Stimulated activated naive CD4-positive, alpha-beta T cell treated with Interleukin-2 at 50 U/mL for 16 hours (primary cell): ENCODE measurements around the gene WNT11.
A peak's percentile ranks its signal among the peaks of the same experiment; 100 is the strongest.

Experiments
- DNase-seq: peaks from one replicate; lab custom pipeline; 2025; lab: John Stamatoyannopoulos, UW

WNT11 gene

GRCh38 chr11:76206327-76207081 lies at the start of gene WNT11:
Gene WNT11, minus strand, starts transcription at chr11:76206502. Its CDS starts 95 bp downstream, at chr11:76206407.
- peak; percentile 18 for DNase-seq

- no peak for DNase-seq
These were observed 47.1 kb upstream of the WNT11 start for GRCh38 chr11:76253416-76253815.

- DNase-seq = no peak
These were observed 46.3 kb upstream of the WNT11 start for GRCh38 chr11:76252631-76253070.

DNA sequence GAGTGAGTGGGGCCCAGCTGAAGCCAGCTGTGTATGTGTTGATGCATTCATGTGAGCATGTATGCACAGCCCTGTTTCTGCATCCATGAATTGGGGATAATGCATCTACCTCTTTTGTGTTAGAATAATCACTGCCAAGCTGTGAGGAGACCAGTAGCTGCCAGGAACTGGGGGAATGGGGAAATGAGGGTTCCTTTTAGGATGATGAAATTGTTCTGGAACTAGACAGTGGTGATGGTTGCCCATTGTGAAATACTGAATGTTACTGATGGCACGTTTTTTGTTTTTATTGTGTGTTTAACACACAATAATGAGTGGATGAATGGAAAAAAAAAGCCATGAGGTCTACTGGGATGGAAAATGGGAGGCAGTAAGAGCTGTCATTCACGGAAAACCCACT lies 45.3 kb upstream of the WNT11 start:
- DNase-seq = no peak

- no peak for DNase-seq
These were observed 44.9 kb upstream of the WNT11 start for GRCh38 chr11:76251226-76251575.

DNA sequence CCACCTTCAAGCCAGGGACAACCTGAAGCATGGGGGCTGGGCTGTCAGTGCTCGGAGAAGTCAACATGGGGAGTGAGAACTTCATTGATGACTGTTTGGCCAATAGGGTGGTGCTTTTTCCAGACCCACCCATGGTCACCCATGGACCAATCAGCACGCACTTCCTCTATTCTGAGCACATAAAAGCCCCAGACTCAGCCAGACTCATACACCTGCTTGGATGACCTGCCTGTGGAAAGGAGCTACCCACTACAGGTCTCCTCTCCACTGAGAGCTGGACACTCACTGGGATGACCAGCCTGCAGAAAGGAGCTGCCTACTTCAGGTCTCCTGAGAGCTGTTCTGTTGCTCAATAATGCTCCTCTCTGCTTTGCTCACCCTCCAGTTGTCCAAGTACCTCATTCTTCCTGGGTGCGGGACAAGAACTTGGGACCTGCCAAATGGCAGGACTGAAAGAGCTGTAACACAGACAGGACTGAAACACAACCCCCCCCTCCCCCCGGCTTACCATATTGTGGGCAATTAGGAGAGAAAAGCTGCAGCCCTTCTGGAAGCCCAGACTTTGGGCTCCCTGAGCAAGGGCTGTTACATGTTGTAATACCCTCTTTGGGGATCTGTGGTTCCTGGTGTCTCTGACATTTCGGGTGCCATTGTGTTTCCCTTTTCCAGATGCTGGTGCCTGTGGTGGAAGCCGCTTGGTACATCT lies 44.4 kb upstream of the WNT11 start:
- DNase-seq = no peak

GRCh38 chr11:76249195-76249741 lies 43.0 kb upstream of the WNT11 start:
- no peak for DNase-seq

GRCh38 chr11:76248210-76248609 lies 41.9 kb upstream of the WNT11 start:
- DNase-seq = no peak

GRCh38 chr11:76247091-76247490 lies 40.8 kb upstream of the WNT11 start:
- no peak for DNase-seq

DNA sequence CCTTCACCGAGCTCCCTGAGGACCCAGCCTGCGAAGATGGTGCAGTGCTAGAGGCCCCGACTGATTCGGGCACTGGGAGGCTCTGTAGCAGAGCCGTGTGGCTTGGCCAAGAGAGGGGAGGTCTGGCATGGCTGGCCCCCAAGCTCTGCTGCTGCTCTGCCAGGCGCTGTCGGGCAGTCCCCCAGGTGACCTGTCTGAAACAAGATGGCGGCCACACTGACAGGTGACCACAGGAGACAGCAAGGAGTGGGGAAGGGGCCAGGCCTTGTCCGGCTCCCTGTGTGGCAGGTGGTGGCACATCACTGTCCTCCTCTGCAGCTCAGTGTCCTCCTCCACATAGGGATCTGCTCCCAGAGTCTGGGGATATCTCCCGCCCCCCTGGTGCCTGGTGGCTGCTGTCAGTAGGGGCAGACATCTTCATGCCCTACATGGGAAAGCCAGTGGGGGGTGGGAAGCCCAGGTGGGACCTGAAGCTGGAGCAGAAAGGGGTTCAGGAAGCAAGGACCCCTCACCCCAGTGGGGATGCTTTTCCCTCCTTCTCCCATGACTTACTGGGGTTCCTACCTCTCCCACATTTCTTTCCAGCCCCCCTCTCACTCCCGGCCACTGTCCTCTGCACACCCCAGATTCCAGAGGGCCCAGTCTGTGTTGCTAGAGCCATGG lies 40.1 kb upstream of the WNT11 start:
- DNase-seq = no peak

DNA sequence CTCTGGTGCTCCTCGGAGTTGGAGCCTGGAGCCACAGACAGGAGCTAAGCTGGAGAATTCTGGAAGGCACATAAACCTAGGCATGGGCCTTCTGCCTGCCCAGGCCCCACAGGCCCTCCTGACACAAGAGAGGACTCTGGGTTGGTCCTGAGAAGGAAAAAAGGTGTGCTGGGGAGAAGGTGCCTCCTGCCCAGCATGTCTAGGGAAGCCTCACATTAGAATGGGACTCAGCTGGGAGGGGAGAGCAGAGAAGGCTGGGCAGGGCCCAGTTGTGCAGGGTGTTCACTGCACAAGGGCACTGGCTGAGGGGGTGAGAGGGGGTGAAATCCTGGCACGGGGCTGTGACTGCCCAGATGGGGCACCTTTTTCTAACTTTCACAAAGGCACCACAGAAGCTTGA lies 39.4 kb upstream of the WNT11 start:
- DNase-seq = no peak

DNA sequence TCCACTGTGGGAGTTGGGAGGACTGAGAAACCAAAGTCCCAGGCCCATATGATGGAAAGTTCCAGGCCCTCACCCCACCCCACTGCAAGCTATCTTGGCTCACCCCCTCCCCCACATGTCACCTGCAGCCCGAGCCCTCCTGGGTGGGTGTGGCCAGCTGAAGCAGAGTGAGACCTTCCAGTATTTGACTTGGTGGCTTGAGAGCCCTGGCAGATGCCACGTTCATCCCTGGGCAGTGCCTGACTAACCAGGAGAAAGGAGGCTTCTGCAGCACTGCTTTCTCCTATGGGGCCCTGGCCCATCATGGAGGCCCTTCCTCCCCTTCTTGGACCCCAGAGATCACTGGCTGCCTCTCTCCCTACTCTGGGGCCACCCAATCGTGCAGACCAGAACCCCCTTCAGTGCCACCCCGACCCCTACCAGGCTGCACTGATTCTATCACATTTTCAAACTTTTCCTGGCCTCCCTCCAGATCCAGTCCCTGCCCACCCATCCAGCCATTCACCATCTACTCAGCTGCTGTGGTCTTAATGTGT lies 38.1 kb upstream of the WNT11 start:
- no peak for DNase-seq

DNA sequence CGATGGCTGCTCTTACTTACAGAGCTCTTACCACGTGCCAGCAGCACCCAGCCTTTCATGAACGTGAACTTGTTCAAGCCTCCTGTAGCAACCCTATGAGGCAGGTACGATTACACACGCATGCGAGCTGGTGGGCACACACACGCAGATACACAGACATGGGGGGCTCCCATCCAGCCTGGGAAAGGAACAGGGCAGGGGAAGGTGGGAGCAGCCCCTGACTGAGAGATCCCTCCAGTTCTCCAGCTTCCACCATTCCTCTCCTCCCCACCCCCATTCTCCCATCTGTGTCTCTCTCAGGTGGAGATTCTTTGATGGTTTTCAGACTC lies 37.6 kb upstream of the WNT11 start:
- no peak for DNase-seq

DNA sequence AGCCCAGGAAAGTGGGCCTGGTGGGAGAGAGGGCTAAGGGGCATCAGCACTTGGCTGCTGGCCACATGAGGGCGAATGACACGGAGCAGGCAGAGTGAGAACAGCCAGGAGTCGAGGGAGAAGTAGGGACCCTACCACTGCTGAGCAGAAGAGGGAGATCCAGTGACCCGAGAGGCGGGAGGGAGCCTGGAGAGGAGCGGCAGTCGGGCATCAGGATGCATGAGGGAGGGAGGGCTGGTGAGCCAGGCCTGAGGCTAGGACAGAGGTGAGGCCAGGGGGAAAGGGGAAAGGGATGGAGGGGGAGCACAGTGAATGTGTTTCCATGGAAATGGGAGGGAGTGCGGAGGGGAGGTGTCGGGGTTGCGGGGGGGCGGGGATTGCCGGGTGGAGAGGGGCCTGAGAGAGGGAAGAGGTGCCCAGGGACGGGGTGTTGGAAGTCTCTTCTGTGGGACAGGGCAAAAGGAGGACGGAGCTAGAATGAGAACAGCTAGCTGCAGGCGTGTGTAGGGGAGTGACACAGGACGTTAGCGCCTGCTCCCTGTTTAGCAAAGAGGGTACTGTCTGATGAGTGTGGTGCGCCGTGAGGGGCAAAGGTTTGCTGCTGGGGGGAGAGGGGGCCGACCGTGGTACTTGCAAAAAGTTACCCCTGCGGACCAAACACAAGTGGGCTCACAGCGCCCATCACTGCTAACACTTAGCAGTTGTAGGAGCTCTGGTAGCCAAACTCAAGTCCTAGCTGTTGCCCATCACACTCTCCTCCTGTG lies 37.1 kb upstream of the WNT11 start:
- no peak for DNase-seq

GRCh38 chr11:76242004-76242779 lies 35.9 kb upstream of the WNT11 start:
- no peak for DNase-seq

DNA sequence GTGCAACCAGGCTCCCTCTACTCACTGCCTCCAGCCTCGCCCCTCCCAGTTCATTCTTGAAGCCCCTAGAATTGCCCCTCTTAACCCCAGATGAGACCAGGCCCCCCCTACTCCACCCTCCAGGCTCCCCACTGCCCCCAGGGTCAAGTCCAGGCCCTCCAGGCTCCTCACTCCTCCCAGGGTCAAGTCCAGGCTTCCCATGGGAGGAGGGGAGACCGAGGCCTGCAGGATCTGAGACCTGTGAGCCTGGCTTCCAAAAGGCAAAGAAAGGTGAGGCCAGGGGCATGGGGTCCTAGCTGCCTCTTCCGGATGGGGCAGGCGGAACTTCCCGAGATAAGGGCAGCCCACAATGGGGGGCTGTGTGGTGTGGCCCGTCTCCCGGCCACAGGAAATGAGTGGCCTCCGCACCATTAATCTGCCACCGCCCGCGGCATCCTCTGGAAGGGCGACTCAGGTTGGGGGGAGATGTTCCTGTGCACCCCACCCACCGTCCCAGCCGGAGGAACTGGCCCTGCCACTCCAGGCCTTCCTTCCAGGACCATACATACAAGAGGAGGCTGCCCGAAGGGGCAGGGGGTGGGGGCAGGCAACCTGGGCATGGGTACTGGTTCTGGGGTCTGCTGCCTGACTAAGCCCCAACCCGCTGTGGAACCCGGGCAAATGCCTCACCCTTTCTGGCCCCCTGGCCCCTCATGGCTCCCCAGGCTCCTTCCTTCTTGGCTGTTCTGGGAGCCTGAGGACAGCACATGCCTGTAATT lies 35.1 kb upstream of the WNT11 start:
- no peak for DNase-seq

DNA sequence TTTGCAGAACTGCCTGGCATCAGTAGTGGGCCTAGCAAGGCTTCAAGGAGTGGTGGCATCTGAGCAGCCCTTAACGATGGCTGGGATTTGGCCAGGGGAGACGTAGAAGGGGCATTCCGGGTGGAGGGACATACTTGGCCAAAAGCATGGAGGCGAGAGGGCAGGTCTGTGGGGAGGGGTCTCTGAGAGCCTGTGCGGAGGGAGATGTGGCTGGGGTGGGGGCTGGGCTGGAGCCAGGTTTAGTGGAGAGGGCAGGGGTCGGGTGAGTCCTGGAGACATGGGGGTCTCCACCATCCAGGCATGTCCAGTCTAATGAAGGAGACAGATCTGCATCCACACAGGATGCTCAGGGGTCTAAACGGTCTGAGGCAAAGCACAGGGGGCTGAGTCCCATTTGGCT lies 34.4 kb upstream of the WNT11 start:
- DNase-seq = no peak

- peak; percentile 1 for DNase-seq
These were observed 33.8 kb upstream of the WNT11 start for GRCh38 chr11:76240161-76240540.

DNA sequence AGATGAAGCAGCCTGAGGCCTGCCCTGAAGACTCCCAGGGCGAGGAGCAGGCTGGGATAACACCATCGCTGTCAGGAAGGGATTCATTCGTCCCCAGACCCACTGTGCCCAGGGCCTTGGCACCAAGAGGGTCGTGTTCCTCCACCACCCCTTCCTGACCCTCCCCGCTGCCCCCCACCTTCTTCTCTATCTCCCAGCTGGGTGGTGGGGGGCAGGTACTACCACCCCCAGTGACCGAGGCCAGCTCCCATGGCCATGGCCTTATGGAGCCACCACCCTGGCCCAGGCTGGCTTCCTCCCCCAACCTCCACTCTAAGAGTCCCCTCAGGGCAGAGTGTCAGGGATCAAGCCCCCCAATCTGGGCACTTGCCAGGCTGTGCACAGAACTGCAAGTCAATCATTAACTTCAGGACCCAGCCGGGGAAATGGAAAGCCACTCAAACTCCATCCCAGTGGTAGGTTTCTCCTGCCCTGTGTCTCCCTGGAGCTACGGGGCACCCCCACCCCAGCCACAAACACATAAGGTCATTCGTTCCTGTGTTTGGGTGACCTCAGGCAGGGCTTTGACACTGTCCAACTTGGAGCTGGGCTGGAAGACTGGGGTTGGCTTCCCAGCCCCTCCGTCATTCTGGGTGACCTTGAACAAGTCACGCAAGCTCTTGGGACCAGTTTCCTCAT lies 33.3 kb upstream of the WNT11 start:
- DNase-seq = no peak

DNA sequence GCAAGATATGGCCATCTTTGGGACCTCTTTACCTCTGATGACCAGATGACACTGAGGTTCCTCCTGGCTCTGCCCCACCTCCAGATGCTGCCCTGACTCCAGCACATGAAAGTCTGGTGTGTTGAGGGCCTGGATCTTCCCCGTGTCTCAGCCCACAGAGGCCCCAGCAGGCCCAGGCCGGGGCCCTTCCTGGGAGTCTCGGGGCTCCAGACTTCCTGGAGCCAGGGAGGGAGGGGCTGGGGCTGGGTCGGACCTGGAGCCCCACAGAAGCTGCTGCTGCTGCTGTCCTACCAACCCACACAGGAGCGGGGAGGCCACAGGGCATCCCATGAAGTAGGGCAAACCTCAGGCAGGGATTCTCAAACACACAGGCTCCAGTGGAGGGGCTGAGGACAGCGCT lies 32.2 kb upstream of the WNT11 start:
- no peak for DNase-seq
